Measurements from ENCODE around the gene LRRC8A.

DNA sequence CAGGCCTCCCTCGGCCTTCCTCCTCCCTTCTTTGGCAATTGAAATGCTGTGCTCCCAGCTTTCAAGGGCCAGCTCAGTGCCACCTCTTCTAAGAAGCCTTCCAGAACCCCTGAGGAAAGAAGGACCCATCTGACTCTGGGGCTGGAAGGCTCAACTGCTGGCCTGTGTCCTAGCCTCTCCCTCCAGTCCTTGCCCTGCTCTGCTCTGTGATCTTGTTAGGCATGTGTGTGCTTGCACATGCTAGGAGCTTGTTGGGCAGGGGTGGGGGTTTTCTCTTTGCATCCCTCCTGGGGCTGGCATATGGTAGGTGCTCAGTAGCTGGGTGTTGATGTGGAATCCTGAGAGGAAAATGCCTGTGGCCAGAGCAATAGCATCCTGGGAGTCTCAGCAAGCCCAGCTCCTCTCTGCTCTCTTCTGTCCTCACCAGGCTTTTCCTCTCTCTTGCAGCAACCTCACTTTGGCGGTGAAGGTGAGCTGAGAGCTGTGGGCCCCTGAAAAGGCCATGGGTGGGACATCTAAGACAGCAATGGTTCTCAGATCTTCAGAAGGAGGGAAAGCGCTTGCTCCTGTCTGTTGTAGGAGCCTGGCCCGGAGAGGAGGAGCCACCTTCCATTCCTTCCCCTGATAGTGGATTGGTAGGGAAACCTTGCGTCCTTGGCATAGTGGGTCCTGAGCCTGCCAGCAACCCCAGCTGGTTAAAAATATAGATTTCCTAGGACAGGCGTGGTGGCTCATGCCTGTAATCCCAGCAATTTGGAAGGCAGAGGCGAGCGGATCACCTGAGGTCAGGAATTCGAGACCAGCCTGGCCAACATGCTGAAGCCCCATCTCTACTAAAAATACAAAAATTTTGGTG, 55.6 kb downstream of the LRRC8A start:
- TF ChIP-seq RAD21 (IDR thresholded peaks at IDR 0.05; ENCODE audit: low read length) (no peak), POLR2A (IDR thresholded peaks at IDR 0.05; ENCODE audit: low read depth, low read length) (no peak), CEBPB (IDR thresholded peaks at IDR 0.05; ENCODE audit: low read depth, low read length) (no peak), MAZ (IDR thresholded peaks at IDR 0.05; ENCODE audit: borderline replicate concordance, low read depth, low read length) (no peak), FOS (IDR thresholded peaks at IDR 0.05; ENCODE audit: low read depth, low read length) (no peak), BHLHE40 (IDR thresholded peaks at IDR 0.05; ENCODE audit: low read depth, low read length) (no peak), CHD1 (IDR thresholded peaks at IDR 0.05; ENCODE audit: low read depth, low read length) (no peak), MAFK (IDR thresholded peaks at IDR 0.05; ENCODE audit: low read depth, low read length) (no peak), RFX5 (IDR thresholded peaks at IDR 0.05; ENCODE audit: low read depth, low read length) (no peak), RCOR1 (IDR thresholded peaks at IDR 0.05; ENCODE audit: insufficient replicate concordance, low read length) (no peak), SMC3 (IDR thresholded peaks at IDR 0.05; ENCODE audit: low read depth, low read length) (no peak), NFE2L2 (IDR thresholded peaks at IDR 0.05; ENCODE audit: low read depth, low read length) (no peak)
- TF ChIP-seq, protein P1, sequence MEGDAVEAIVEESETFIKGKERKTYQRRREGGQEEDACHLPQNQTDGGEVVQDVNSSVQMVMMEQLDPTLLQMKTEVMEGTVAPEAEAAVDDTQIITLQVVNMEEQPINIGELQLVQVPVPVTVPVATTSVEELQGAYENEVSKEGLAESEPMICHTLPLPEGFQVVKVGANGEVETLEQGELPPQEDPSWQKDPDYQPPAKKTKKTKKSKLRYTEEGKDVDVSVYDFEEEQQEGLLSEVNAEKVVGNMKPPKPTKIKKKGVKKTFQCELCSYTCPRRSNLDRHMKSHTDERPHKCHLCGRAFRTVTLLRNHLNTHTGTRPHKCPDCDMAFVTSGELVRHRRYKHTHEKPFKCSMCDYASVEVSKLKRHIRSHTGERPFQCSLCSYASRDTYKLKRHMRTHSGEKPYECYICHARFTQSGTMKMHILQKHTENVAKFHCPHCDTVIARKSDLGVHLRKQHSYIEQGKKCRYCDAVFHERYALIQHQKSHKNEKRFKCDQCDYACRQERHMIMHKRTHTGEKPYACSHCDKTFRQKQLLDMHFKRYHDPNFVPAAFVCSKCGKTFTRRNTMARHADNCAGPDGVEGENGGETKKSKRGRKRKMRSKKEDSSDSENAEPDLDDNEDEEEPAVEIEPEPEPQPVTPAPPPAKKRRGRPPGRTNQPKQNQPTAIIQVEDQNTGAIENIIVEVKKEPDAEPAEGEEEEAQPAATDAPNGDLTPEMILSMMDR (conservative IDR thresholded peaks at IDR 0.05; ENCODE audit: low read depth, low read length), result no peak
- TF ChIP-seq, protein P2, sequence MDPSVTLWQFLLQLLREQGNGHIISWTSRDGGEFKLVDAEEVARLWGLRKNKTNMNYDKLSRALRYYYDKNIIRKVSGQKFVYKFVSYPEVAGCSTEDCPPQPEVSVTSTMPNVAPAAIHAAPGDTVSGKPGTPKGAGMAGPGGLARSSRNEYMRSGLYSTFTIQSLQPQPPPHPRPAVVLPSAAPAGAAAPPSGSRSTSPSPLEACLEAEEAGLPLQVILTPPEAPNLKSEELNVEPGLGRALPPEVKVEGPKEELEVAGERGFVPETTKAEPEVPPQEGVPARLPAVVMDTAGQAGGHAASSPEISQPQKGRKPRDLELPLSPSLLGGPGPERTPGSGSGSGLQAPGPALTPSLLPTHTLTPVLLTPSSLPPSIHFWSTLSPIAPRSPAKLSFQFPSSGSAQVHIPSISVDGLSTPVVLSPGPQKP (IDR thresholded peaks at IDR 0.05; ENCODE audit: borderline replicate concordance, low read depth, low read length), result no peak
